Stimulated activated CD8-positive, alpha-beta memory T cell treated with anti-CD3 and anti-CD28 coated beads, Interleukin-12 subunit alpha, Interleukin-12 subunit beta, amount 100 ng/mL, for 1 hour (primary cell): ENCODE measurements around the gene COL25A1.
"Not testable (repeated sequence)": the region's sequence is repeated elsewhere in the genome, so short reads cannot be mapped to it uniquely, and the experiment has no call there.

ENCODE experiments used
- DNase-seq: peaks from one replicate; pipeline ENCODE4 v3.0.0-alpha.2; 2020; ENCODE audit warnings: low read depth

The COL25A1 gene

DNA sequence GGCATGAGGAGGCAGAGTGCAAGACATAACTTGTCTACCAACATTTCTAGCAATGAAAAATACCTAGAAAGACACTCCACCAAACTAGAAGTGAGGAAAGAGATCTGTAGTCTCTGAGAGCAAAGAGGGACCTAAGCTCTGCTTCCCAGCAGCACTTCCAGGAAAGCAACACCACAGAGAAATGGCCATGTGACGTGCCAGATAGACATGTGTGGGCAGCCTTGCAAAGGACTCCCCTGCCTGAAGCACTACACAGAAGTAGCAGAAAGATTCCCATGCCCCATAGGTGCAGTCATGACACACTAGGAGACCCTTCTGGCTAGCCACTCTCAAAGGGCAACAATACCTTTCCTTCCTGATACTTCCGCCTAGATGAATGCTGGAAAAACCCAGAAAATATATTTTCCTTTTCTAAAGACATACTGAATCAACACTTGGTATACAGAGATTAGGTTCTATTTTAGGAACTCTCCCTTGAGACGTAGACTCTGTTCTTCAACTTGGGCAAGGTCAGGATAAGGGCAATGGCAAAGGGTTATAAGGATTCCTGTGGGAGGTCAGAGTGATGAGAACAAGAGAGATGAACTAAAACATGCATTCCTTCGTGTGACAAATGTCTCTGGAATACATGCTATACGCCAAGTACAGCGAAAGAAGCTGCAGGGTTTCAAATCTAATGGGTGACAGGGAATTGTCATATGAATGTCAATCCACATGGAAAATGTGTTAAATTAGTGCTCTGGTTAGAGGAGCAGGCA lies 352.1 kb downstream of the COL25A1 start:
- no peak for DNase-seq

DNA sequence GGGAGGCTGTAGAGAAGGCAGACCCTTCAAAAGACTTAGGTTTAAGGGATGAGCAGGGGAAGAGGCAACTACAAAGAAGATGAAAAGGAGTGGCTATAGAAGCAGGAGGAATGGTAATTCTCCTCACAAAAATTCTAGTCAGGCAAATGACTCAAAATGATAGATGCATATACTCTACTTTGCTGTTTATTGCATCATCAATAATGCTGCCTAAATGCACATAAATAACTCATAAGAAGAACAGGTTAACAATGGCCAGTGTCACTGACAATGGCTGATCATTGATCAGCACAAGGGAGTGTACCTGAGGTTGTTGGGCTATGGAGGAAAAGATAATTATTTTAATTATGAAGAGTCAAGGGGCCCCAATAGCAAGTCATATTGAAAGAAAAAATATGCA lies 354.9 kb downstream of the COL25A1 start:
- no peak for DNase-seq

DNA sequence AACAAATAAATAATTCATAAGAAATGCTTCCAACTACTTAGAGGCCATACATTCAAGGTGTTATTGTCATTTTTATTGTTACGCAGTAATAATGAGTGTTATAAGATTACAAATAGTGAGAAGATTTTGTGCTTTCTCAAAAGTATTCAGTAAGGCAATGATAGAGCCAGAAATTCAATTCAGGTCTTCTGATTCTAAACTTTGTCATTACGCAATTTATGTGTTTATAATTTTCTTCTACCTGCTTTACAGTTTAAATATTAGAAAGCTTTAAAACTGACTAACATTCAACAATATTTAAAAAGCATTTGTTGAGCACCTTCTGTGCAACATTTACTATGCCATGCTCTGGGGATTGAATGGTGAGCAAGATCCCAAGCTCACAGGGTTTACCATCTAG lies 356.2 kb downstream of the COL25A1 start:
- DNase-seq: no peak

DNA sequence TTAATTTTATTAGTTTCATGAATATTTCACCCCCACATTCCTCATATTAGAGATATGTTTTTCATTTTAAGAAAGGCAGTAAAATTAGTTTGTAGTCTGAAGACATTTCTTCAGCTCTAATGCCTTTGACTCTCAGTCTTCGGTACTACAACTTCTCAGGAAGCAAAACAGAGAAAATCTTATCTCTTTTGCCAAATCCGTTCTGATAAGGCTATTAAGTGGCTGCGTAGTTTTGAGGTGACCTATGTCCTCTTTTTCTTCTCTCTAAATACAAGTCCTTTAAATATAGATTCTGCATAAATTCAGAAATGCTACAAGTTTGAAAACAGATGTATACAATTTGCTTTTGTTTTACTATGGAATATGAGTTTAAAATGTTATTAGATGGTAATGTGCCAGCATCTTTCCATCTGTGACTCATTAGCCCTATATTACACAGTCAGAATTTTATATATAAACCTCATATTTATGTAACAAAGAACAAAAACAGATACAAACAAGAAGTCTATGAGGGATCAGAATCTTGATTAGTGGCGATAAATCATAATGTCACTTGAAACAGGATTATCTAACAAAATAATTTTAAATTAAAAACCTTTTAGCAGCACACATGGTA lies 358.4 kb downstream of the COL25A1 start:
- no peak for DNase-seq

DNA sequence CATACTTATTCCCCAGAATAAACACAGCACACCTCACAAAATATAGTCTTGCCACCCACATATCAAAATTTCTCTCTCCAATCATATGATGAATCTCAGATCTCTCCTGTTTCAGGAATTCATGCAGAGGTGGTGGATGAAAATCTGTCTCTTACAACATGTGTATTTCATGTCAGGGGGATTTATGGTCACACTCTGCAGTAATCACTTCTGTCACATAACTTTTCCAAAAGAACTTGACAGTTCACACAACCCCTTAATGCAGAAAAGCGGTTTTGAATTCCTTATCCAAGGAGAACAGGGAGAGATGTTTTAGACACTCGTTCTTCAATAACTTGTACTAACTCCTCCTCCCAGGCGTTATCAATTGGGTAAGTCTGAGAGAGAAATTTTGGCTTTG lies 359.1 kb downstream of the COL25A1 start:
- no peak for DNase-seq

DNA sequence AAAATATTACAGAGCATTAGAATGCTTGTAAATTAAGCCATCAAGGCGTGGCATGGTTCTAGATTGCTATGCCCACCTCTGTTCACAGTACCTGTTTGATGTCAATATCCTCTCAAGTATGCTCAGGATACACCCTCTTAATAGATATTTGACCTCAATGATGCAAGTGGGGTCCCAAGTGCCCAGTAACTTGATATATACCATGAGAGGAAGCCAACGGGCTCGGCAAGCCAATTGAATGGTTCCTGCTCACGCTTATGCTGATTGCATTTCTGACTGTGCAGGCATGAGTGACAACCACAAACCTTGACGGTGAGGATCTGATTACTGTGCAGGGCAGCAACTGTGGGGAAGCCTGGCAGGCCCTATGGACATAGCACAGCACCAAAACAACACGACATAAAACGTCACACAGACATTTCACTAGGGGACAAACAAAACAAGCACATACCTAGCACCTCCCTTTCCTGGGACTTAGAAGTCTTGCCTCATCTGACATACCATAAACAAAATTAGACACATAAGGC lies 360.5 kb downstream of the COL25A1 start:
- no peak for DNase-seq

DNA sequence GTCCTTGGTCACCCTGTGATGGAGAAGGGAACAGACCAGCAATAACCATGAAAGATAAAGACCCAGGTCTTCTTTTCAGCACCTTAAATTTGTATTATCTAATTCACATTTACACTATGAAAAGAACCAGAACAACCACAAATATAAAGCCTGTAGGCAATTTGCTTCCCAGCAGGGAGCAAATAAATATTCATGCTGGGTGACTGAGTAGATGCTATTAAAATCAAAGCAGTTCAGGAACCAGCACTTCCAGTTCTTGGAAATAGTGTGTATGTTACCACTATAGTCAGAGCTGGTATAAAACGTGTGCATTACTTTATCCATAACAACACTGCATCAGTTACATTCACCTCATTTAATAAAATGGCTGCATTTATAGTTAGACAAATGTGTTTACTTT lies 361.8 kb downstream of the COL25A1 start:
- no peak for DNase-seq

DNA sequence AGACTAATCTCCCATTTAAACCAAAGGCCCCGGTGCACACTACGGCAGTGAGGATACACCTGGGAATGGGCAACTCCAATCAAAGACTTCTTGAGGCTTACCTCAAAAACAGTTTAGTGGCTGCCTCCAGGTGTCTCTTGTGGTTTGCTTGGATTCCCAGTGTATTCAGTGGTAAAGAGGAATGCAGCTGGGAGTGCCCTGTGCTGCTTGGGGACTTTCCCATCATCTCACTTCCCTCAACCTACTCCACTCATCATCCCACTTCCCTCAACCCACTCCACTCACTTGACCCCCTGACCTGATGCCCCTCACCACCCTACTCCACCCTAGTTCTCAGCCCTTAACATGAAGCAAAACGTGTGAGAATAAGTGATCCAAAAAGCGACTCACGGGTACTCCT lies 362.3 kb downstream of the COL25A1 start:
- no peak for DNase-seq

DNA sequence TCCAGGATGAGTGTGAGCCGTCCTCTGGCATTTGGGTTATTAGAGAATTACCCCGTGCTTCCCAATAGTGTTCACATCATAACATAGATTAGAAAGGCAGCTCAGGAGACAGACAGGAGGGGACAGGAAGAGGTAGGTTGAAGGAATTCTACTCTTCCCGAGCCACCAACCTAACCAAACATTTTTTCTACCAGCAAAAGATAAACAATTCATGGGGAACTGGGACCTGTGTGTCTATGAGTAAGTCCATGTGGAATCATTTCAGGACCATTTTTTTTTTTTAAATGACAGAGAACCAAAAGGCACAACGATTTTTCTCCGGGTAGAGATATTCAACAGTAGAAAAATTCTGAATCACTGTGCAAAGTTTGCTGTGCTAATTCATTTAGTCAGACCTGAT lies 365.4 kb downstream of the COL25A1 start:
- no peak for DNase-seq

DNA sequence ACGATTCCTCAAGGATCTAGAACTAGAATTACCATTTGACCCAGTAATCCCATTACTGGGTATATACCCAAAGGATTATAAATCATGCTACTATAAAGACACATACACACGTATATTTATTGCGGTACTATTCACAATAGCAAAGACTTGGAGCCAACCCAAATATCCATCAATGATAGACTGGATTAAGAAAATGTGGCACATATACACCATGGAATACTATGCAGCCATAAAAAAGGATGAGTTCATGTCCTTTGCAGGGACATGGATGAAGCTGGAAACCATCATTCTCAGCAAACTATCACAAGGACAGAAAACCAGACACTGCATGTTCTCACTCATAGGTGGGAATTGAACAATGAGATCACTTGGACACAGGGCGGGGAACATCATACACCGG lies 368.5 kb downstream of the COL25A1 start:
- DNase-seq: not testable (repeated sequence)

DNA sequence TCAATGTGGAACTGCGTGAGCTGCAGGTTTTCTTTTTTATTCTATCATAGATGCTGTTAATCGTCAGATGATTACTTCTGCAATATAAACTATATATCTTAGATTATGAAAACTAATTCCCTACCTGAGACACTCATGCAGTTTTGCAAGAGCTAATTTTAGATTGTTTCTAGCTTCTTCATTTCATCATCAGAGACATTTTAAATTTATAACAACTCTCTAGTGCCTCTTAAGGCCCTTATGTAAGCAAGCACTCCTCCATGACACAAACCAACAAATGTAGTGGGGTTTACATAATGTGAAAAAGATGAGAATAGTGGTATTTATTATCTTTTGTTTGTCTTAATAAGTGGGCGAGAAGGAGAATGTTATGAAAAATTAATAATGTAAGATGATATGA lies 369.4 kb downstream of the COL25A1 start:
- no peak for DNase-seq

DNA sequence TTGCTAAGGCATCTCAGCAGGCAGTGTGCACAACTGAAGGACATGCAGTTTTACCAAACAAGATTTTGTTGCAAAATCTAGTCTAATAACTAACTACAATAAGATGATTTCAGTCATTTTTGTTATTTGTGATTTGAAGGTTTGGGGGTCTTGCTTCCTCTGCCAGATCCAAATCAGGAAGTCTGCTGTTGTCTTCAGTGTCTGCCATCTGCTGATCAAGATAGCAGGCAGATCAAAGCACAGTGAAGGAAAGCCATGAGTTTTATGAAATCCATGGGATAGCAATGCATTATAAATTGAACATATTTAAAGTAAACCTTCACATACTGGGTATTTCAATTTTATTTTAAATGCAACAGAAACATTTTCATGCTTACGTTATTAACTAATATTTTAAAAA lies 370.5 kb downstream of the COL25A1 start:
- no peak for DNase-seq

DNA sequence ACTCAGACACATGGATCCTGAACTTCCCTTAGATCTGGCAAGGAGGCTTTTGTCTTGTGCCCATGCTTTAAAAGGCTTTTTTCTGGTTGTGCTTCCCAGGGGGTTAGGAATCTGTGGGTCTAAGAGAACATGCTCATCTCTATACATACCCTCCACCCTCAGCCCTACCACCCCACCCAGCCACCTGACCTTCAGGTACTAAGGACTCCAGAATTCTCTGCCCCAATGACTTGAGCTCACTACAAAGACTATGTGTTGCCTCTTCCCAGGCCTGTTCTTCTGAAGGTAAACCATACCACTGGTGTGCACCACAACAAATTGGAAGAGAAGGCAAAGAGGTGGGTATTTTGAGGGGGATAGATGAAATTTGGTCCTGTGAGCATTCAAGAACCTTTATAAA lies 372.3 kb downstream of the COL25A1 start:
- DNase-seq: no peak

DNA sequence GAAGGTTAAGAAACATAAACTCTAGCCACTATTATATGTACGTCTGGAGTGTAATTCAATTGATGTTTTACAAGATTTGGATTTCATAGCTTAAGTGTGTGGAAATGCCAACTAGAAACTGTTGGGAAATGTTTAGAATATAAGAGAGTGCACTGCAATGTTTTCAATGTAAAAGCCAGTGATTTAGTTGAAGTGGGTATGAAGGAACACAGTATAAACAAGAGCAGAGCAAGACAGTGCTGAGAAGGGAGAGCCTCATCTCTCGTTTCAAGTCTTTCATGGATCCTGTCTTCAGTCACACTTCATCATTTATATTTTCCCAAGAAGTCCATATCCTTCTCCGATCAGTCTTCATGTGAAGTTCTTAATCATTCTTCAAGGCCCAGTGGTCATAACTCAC lies 375.7 kb downstream of the COL25A1 start:
- DNase-seq: no peak

DNA sequence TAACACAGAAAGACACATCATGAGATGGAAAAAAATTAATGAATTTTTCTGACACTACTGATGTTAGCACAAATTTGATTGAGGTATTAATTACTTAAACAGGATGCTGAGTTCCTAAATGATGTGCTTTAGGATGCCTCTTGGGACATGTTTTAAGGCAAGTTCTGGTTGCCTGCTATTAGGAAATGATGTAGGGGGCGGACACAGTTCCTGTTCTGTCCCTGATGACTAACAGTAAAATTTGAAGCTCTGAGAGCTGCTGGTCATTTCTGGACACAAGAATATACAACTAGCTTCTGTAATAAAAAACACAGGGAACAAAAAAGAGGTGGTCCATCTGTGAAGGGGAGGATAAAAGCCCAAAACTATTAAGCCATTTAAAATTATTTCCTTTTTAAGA lies 376.4 kb downstream of the COL25A1 start:
- DNase-seq: no peak

DNA sequence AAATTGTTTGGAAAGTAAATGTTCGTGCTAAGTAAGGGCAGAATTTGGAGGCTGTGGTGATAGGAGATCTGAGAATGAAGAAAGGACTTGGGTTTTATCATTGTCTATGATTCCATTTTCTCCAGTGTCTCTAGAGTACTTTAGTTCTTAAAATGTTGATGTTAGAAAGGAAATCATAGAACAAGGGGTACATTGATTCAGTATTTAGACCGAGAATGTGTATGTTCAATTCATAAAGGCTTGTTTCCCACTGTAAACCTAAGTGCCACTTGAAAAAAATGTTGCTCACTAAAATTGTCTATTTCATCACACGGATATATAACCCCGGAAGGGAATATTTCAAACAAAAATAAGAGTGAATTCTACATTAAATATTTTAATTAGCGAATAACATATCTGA lies 380.3 kb downstream of the COL25A1 start:
- no peak for DNase-seq

DNA sequence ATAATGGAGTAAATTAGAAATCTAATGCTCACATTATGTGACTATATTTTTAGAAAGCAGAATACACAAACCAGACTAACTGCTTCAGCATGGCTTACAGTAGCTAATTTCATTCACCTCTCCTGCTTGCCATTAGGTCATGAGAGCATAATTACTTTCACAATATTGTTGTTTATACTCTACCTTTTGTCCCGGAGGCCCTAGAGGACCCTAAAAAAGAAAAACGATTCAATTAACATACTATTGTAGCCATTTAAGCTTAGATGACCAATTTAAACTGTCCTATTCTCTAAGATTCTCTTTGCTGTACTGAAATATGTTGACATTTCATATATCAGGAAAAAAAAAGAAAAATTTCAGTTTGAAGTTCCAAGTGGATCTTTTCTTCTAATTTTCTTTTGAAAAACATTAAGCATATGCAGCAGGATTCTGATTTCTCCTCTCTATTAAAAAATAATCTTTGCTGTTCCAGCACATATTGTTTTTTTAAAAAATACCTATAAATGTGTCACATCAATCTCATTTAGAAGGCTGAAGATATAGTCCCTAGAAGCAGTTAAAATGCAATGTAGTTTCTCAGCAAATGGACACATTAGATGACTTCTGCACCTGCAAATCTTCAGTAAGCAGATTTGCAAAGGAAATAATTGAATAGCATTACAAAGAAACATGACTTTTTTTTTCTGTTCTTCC lies 381.9 kb downstream of the COL25A1 start:
- no peak for DNase-seq

DNA sequence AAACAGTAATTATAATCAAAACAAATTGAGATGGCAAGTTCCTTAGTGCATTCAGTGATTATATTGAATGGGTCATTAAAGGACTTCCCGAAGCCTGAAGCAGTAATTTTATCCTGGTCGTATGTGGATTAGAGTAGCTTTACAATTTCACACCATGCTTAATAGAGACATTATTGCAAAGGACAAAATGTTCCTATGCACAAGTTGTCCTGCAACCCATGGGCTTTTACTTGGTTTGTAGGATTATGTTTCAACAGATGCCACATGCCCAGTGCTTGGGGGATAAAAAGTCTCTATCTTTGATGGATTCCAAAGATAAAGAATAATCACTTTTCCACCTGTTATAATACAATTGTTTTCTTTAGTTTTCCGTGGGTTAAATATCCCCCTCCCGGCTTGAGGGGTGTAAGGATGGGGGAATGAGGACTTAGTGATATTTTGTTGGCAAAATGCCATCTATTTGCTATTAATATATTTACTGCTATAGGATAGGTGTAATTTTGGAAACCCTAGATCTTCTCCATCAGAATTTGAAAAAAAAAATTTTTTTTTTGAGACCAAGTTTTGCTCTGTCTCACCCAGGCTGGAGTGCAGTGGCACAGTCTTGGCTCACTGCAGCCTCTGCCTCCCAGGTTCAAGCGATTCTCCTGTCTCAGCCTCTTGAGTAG lies 383.1 kb downstream of the COL25A1 start:
- no peak for DNase-seq

DNA sequence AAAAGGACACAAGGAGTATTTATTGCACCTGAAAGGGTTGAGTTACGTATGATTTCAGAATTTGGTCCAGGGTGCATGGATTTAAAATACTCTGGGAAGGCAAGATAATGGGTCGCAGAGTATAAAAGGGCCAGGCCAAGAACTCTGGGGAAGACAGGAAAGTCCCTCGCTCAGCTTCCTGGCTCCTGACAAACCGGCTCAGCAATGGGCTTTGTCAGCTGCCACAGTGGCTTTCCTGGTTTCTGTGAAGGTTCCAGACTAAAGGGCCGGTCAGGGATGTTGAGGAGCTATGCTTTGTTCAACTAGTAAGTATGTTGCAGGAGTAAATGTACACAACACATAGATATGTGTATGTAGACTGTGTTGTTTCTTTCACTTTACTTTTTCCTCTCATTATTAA lies 385.2 kb downstream of the COL25A1 start:
- no peak for DNase-seq

DNA sequence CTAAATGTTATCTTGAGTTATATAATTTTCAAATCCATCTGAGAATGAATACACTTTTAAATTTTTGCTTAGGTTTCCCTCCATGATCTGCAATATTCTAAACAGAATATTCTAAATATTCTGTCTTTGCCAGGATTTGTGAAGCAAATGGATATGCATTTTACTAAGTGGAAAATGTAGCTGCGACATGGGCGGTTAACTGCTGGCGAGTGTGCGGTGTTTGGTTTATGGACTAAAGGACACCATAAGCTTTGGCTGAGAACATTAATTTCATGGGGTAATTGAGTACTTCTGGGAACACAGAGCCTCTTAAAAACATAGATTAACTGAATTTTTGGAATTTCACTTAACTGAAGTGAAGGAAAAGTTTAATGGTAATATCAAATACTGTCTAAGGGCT lies 385.8 kb downstream of the COL25A1 start:
- no peak for DNase-seq

DNA sequence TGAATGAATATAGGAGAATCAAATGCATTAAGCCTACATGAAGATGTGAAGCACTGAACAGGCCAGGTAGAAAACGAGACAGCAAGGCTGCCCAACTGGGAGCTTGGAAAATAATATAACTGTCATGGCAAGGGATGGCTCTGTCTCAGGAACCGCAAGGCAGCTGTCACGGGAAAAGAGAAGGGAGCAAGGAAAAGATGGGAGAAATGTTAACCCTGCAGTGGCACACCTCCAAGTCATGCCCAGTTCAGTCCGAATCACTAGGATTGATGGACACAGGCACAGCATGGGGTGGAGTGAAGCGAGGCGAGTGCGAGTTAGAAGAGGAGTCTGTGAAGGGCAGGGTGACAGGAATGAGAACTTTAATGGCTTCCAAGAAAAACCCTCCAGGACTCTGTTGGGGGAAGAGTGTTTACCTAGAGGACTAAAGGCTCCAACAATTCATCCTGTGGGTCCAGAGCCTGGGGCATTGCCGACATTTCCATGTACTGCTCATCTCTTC lies 395.5 kb downstream of the COL25A1 start:
- no peak for DNase-seq

DNA sequence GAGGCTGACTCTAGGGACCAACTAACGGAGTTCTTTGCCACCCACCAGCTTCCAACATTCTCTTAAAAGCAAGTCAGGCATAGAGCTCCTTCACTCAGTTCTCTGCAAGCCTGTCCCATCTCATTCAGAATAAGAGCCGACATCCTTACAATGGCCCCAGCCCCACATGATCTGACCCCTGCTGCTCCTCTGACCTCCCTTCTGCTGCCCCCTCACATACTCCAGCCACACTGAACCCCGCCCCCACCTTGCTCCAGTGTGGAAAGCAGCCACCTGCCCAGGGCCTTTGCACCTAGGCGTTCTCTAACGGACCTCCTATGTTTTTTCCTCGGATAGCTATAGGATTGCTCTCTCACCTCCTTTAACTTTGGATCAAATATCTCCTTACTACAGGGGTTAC lies 396.5 kb downstream of the COL25A1 start:
- DNase-seq: no peak
